RWPE1 (cell line): ENCODE results near the gene PNCK.

Experiments
- CTCF ChIA-PET: fragments of 350-600 bp; sonication (Branson Sonifier 250); formaldehyde crosslinking; extraction: SDS; loops from one replicate; lab custom pipeline; 2021; lab: Yijun Ruan, JAX
- POLR2A ChIA-PET: fragments of 400-600 bp; formaldehyde crosslinking; extraction: SDS; loops from one replicate; lab custom pipeline; 2020; ENCODE audit warnings: antibody characterized with exemption; ENCODE audit not compliant: low non-redundant PET; lab: Yijun Ruan, JAX
- DNase-seq: peaks from one replicate; pipeline ENCODE4 v3.0.0; 2012; ENCODE audit warnings: low spot score
- H3K27ac ChIP-seq: fragments of 450-650 bp; 2 replicates; pipeline ENCODE4 v1.5.1; 2017
- TF ChIP-seq, protein P1 (sequence below): fragments of 450-650 bp; conservative IDR thresholded peaks from 2 replicates; pipeline ENCODE4 v1.5.1; 2017; ENCODE audit warnings: low read depth, mild to moderate bottlenecking

PNCK gene

DNA sequence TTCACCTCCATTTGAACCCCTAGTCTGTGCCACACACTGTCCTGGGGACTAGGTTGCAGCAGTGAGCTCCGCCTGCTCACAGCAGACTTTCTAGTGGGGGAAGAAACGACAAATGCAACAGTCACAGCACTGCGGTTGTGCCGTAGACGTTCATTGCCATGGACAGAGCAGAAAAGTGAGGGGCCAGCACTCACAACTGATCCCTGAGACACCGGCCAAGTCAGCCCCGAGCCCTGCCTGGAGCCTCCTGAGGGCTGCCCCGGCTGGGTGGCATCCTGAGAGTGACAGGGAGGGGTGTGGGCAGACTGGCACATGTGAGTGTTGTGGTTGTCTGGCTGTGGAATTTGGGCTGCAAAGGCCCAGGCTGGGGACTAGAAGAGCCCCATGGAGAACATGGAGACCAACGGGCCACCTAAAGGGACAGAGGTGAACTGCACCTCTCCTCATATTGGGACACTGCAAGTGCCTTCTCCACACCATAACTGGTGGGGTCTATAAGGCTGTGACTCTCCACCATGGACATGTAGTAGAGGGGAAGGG lies 22.0 kb downstream of the PNCK start:
- H3K27ac ChIP-seq = no peak overlapping the region
- ChIA-PET CTCF (interaction anchor here (1.1 to 1.6 kb wide), 2 partner anchors 12 to 16 kb away, joined by 5 to 6 read pairs; no protein-coding TSS in a partner anchor), POLR2A (no interaction called here)
- TF ChIP-seq, protein P1, sequence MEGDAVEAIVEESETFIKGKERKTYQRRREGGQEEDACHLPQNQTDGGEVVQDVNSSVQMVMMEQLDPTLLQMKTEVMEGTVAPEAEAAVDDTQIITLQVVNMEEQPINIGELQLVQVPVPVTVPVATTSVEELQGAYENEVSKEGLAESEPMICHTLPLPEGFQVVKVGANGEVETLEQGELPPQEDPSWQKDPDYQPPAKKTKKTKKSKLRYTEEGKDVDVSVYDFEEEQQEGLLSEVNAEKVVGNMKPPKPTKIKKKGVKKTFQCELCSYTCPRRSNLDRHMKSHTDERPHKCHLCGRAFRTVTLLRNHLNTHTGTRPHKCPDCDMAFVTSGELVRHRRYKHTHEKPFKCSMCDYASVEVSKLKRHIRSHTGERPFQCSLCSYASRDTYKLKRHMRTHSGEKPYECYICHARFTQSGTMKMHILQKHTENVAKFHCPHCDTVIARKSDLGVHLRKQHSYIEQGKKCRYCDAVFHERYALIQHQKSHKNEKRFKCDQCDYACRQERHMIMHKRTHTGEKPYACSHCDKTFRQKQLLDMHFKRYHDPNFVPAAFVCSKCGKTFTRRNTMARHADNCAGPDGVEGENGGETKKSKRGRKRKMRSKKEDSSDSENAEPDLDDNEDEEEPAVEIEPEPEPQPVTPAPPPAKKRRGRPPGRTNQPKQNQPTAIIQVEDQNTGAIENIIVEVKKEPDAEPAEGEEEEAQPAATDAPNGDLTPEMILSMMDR = peak; percentile 13; the same call in 1 of the 2 replicates
- no peak for DNase-seq

DNA sequence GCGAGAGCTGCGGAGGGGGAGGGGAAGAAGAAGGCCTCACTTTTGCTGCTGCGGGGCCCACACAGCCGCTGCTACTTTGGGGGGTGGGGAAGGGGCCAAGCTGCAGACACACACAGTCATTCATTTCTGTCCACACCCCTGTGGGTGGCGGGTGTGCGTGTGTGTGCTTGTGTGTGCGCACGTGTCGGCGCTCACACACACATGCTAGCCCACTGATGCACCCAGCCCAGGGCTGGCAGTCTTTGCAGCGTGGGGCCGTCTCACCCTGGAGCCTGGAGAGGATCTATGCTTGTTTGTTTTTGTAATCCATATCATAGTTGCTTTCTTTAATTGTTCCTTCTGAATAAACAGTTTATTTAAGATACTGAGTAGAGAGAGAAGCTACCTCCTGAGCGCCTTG lies 22.7 kb downstream of the PNCK start:
- no peak for DNase-seq
- TF ChIP-seq, protein P1 = no peak
- POLR2A ChIA-PET = no interaction called here
- CTCF ChIA-PET = no interaction called here
- no peak overlapping the region for H3K27ac ChIP-seq

DNA sequence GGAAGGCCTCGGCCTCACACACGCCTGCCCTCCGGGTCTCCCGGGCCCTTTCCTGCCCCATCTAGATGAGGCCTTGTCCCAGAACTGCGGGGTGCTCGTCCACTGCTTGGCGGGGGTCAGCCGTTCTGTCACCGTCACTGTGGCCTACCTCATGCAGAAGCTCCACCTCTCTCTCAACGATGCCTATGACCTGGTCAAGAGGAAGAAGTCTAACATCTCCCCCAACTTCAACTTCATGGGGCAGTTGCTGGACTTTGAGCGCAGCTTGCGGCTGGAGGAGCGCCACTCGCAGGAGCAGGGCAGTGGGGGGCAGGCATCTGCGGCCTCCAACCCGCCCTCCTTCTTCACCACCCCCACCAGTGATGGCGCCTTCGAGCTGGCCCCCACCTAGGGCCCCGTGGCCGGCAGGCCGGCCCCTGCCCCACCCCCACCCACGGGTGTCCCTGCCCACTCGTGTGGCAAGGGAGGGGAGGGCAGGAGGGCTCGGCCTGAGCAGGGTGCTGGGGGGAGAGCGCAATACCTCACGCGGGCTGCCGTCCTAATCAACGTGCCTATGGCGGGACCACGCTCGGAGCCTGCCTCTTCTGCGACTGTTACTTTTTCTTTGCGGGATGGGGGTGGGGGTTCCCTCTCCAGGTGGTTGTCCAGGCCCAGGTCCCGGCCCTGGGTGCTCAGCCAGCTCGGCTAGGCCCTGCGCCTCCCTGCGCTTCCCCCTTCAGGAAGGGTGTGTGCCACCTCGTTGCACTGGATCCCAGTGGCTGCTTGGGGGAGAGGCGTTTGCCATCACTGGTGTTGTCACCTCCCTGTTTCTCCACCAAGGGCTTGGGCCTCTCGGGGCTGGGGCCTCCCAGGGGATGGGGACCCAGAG lies 23.5 kb downstream of the PNCK start:
- CTCF ChIA-PET = interaction anchor here (0.7 to 1.0 kb wide), 2 partner anchors 8 to 95 kb away, joined by 3 read pairs; no protein-coding TSS in a partner anchor
- DNase-seq = no peak
- no peak overlapping the region for H3K27ac ChIP-seq
- TF ChIP-seq, protein P1 = no peak
- POLR2A ChIA-PET = no interaction called here

DNA sequence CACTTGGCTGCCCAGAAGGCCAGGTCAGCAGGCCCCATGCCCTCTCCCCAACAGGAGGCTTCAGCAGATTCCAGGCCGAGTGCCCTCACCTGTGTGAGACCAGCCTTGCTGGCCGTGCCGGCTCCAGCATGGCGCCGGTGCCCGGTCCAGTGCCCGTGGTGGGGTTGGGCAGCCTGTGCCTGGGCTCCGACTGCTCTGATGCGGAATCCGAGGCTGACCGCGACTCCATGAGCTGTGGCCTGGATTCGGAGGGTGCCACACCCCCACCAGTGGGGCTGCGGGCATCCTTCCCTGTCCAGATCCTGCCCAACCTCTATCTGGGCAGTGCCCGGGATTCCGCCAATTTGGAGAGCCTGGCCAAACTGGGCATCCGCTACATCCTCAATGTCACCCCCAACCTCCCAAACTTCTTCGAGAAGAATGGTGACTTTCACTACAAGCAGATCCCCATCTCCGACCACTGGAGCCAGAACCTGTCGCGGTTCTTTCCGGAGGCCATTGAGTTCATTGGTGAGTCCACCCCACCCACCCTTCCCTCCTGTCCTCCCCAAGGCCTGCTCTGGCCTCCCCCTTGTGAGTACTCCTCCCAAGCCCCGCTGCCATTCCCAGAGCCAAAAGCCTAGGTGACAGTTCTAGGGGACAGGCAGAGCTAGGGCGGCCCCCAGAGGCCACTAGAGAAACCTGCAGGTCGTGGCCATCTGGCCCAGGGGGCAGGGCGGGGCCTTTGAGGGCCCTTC lies 24.3 kb downstream of the PNCK start:
- TF ChIP-seq, protein P1 = peak; percentile 21; the same call in 1 of the 2 replicates
- no peak for DNase-seq
- ChIA-PET POLR2A (no interaction called here), CTCF (interaction anchor here (0.7 to 1.0 kb wide), 2 partner anchors 94 to 401 kb away, joined by 3 read pairs; no protein-coding TSS in a partner anchor)
- H3K27ac ChIP-seq = no peak overlapping the region

DNA sequence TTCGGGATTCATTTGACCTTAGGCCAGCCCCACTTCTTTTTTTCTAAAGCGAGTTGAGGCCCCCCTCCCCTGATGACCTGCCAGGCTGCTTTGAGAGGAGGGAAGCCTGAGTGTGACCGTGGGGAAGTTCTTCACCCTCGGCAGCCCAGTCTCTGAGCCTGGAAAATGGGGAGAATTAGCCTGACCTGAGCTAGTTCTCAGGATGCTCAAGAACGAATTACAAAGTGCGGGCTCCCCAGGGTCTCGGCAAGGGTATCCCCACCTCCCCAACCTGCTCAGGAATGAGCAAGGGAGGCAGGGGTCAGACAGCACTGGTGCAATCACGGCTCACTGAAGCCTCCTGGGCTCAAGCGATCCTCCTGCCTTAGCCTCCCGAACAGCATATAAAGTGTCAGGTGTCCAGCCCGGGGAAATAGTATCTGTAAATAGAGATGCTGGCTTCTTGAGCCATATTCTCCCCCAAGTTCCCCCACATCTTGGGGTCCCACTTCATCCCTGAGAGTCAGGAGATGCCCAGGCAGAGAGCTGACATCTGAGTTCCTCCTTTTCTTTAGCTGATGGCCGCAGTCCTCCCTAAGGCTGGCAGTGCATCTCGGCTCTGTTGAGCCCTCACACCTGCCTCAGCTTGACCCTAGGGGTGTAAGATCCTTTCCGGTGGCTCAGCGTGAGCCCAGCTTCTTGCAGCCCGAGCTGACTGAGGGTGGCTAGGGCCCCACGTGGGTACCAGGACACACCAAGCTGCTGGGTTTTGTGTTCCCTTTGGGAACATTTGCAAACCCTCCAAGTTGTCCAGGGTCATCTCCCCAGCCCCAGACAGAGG lies 25.0 kb downstream of the PNCK start:
- no peak for DNase-seq
- TF ChIP-seq, protein P1 = no peak
- CTCF ChIA-PET = interaction anchor here (0.7 to 1.1 kb wide), 2 partner anchors 94 to 402 kb away, joined by 3 to 4 read pairs; no protein-coding TSS in a partner anchor
- POLR2A ChIA-PET = interaction anchor here (0.7 kb wide), 1 partner anchor 94 kb away, joined by 3 read pairs; no protein-coding TSS in a partner anchor
- H3K27ac ChIP-seq = no peak overlapping the region
